SK-N-MC (cell line): ENCODE measurements around the gene PEX11B.
"Not testable (repeated sequence)": the region's sequence is repeated elsewhere in the genome, so short reads cannot be mapped to it uniquely, and the experiment has no call there.

ENCODE experiments used
- DNase-seq: peaks from one replicate; pipeline ENCODE4 v3.0.0-alpha.2; 2011; ENCODE audit warnings: low read depth, low spot score
- H3K27ac ChIP-seq: fragments of 200-600 bp; sonication (generic); 2 replicates; pipeline ENCODE4 v1.5.1; 2016; ENCODE audit warnings: mixed run types
- H3K36me3 ChIP-seq: fragments of 200-600 bp; sonication (generic); 2 replicates; pipeline ENCODE4 v1.6.1; 2017; ENCODE audit warnings: antibody characterized with exemption, low read length, mixed read lengths; ENCODE audit not compliant: insufficient read depth
- H3K4me3 ChIP-seq: fragments of 200-600 bp; sonication (generic); 2 replicates; pipeline ENCODE4 v1.5.1; 2016
- H3K9ac ChIP-seq: fragments of 200-600 bp; sonication (generic); 2 replicates; pipeline ENCODE4 v1.8.0; 2017; ENCODE audit warnings: mixed run types, mixed read lengths; ENCODE audit not compliant: insufficient read length
- H3K9me3 ChIP-seq: fragments of 200-600 bp; sonication (generic); 2 replicates; pipeline ENCODE4 v1.6.1; 2017; ENCODE audit warnings: low read depth, mild to moderate bottlenecking, antibody characterized with exemption, low read length, moderate library complexity, mixed read lengths
- EZH2 ChIP-seq: fragments of 200-600 bp; sonication (generic); IDR thresholded peaks from one replicate; pipeline ENCODE4 v1.6.1; 2017; ENCODE audit warnings: antibody characterized with exemption
- FOXP2 ChIP-seq: optimal IDR thresholded peaks from 2 replicates; pipeline ENCODE3; 2011; ENCODE audit warnings: mild to moderate bottlenecking, moderate library complexity; ENCODE audit not compliant: insufficient read depth; ENCODE audit errors: extremely low read length, control extremely low read depth
- POLR2AphosphoS5 ChIP-seq: IDR thresholded peaks from 2 replicates; pipeline ENCODE4 v1.6.1; 2012; ENCODE audit warnings: mild to moderate bottlenecking, low read depth, low read length, borderline replicate concordance

PEX11B gene

DNA sequence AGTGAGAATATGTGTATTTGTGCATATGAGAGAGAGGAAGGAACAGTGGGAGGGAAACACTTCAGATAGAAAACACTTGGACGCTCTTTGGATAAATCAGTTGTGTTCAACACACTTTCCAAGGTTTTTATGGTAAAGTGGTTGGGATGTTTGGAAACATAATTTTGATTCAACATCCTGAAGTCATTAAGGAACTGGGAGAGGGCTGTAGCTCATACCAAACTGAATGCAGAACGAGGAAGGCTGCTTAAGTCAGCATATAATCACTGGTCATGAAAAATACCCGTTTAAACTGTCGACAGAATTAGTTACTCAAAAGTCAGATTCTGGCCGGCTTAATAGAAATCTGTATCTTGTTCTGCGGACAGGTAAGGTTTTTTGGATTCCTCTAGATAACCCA is 24.4 kb upstream of the PEX11B start:
- Histone ChIP-seq H3K9ac (peak overlapping the region; percentile 52), H3K36me3 (peaks cover 29% of the 10 kb centered on the region), H3K4me3 (peak overlapping the region; percentile 2; the same call in 1 of the 2 replicates), H3K9me3 (no peaks in the 10 kb centered on the region), H3K27ac (peak overlapping the region; percentile 81)
- DNase-seq: no peak
- no peak for TF ChIP-seq POLR2AphosphoS5
- no peak for TF ChIP-seq FOXP2
- TF ChIP-seq EZH2: no peak

DNA sequence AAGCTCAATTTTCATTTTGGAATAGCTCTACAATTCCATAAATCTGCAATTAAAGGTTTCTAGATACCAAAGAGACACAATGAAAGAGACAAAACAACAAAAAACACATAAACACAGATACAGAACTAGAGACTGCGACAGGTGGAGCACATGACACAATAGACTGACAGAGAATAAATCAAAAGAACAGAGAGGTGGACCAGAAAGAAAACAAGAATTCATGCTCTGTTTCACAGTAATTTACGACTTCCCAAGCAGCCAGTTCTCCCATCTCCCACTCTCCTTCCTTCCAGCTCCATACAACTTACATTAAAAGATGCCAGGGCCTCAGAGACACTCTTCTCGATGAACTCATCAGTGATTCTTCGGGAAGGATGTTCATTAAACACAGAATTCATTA is 23.9 kb upstream of the PEX11B start:
- Histone ChIP-seq H3K9ac (no peak overlapping the region), H3K36me3 (peaks cover 30% of the 10 kb centered on the region), H3K4me3 (no peak overlapping the region; the same call in 1 of the 2 replicates), H3K9me3 (no peaks in the 10 kb centered on the region), H3K27ac (peak overlapping the region; percentile 81)
- no peak for DNase-seq
- no peak for TF ChIP-seq FOXP2
- TF ChIP-seq POLR2AphosphoS5: no peak
- TF ChIP-seq EZH2: no peak

DNA sequence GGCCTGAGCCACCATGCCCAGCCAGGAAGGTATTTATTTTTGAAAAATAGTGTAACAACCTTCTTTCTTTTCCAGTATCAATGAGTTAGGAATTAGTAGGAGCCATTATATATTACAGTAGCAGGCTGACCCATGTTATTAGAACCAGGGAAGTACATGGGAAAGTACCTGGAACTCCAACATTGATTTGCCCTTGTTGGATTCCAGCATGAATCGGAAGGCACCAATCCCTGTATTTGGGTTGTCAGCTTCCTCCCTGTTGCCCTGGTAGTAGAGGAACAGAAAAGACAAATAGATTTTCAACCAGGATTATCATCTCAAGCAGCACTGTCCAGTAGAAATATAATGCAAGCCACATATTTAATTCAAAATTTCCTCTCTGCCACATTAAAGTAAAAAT is 18.9 kb upstream of the PEX11B start:
- no peak for TF ChIP-seq FOXP2
- no peak for TF ChIP-seq EZH2
- no peak for TF ChIP-seq POLR2AphosphoS5
- DNase-seq: no peak
- H3K27ac ChIP-seq: no peak overlapping the region
- no peak overlapping the region for H3K9ac ChIP-seq
- H3K9me3 ChIP-seq: no peaks in the 10 kb centered on the region
- H3K36me3 ChIP-seq: peaks cover 36% of the 10 kb centered on the region
- H3K4me3 ChIP-seq: no peak overlapping the region

DNA sequence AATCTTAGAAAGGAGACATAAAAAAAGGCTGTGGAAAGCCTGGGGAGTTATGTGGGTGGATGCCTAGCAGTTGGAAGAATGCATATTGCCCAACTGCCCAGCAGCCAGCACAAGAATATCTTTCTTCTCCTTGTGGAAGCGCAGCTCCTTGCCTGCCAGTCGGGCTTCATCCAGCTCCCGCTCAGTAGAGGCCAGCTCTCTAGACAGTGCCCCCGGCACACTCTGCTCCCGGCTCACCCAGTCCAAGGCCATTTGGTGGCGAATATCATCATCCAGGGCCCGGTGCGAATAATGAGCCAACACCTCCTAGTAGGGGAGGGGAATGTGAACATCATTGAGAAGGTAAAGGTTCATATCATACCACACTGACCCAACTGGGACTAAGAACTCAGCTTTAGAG is 17.7 kb upstream of the PEX11B start:
- no peak for TF ChIP-seq EZH2
- no peak for TF ChIP-seq FOXP2
- no peak for TF ChIP-seq POLR2AphosphoS5
- Histone ChIP-seq H3K27ac (no peak overlapping the region), H3K9ac (no peak overlapping the region), H3K4me3 (no peak overlapping the region), H3K9me3 (no peaks in the 10 kb centered on the region), H3K36me3 (peaks cover 25% of the 10 kb centered on the region)
- DNase-seq: no peak

DNA sequence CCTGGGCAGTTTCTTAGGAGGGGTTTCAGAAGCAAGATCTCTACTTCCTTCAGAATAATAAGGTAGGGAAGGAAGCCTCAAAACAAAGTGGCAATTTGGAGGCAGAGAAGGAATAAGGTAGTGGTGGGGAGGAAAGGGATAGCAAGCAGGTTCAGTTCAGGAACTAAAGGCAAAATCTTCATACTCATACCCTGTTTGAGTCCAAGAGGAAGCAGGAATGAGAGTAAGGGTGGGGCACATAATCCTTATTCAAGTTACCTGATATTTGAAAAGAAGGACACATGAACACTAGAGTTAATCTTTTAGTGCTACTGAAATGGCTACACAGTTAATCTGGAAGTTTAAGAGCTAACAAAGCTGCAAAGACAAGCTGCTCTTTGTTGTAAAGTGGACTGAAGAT is 17.2 kb upstream of the PEX11B start:
- H3K4me3 ChIP-seq: no peak overlapping the region
- H3K36me3 ChIP-seq: peaks cover 23% of the 10 kb centered on the region
- DNase-seq: no peak
- TF ChIP-seq EZH2 (no peak), FOXP2 (no peak), POLR2AphosphoS5 (no peak)
- no peak overlapping the region for H3K27ac ChIP-seq
- no peak overlapping the region for H3K9ac ChIP-seq
- H3K9me3 ChIP-seq: no peaks in the 10 kb centered on the region

DNA sequence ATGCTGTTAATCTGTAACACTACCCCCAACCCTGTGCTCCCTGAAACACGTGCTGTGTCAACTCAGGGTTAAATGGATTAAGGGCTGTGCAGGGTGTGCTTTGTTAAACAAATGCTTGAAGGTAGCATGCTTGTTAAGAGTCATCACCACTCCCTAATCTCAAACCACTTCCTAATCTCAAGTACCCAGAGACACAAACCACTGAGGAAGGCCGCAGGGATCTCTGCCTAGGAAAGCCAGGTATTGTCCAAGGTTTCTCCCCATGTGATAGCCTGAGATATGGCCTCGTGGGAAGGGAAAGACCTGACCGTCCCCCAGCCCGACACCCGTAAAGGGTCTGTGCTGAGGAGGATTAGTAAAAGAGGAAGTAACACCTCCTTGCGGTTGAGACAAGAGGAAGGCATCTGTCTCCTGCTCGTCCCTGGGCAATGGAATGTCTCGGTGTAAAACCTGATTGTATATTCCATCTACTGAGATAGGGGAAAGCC is 14.0 kb upstream of the PEX11B start:
- DNase-seq, H3K27ac ChIP-seq, H3K9me3 ChIP-seq, H3K4me3 ChIP-seq, H3K9ac ChIP-seq: not testable (repeated sequence)
- peaks cover 23% of the 10 kb centered on the region for H3K36me3 ChIP-seq

DNA sequence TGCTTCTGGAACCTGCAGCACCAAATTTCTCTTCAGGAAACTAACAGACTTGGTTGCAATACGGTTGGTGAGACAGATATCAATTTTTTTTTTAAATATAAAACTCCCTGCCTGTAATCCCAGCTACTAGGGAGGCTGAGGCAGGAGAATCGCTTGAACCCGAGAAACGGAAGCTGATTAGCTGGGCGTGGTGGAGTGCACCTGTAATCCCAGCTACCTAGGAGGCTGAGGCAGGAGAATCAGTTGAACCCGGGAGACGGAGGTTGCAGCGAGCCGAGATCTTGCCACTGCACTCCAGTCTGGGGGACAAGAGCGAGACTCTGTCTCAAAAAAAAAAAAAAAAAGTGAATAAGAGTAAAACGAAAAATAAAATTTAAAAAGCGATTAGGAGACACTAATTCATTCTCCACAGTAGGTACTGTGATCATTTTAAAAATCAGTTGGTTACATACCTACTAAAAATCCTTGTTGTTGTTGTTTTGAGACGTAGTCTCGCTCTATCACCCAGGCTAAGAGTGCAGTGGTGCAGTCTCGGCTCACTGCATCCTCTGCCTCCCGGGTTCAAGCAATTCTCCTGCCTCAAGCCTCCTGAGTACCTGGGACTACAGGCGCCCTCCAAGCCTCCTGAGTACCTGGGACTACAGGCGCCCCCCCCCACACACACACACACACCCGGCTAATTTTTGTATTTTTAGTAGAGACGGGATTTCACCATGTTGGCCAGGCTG is 9.6 kb upstream of the PEX11B start:
- Histone ChIP-seq H3K27ac (peak overlapping the region; percentile 99), H3K36me3 (peaks cover 19% of the 10 kb centered on the region), H3K4me3 (peak overlapping the region; percentile 100), H3K9me3 (no peaks in the 10 kb centered on the region), H3K9ac (peak overlapping the region; percentile 100)
- no peak for DNase-seq
- TF ChIP-seq POLR2AphosphoS5: no peak
- no peak for TF ChIP-seq EZH2
- TF ChIP-seq FOXP2: no peak

DNA sequence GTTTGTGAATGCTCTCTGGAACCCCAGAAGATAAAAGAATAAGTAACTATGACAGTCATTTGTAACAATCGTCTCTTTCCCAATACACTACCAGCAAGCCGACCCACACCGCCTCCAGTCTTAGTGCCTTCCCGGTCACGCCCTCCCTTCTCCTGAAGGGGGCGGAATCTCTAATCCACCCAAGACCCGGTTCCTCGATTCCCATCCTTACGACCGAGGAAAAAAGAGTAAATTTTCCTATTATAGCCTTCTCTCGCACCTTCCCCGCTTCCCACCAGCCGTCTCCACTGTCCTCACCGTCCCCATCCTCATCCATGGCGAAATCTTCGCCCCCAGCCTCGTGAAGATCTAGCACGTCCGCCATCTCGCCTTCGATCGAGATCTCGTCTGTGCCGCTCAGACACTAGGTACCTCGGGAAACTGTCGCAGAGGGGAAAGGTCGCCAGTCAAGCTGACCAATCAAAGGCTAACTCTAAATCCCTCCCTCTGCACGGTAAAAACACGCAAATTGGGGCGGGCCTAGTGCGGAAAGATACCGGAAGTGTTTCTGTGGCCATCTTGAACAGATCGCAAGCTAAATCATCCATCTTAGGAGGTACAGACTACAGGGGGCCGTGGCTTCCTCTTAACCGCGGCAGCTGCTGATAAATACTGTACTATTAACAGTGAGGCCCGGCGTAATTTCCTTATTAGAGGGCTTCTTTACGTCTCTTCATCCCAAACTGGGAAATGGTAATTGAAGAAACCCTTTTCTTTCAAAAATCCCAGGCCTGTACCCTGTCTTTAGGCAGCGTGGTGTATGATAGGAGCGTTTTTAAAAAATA is 8.8 kb upstream of the PEX11B start, which contains the start of gene RBM8A:
Gene RBM8A, minus strand, starts transcription at position 422 of the 824 bp plus-strand sequence. Its CDS starts 58 bp downstream, at position 364.
- H3K9ac ChIP-seq: peak within 1 kb of the TSS; percentile 100
- no peaks in the 10 kb centered on the region for H3K9me3 ChIP-seq
- peaks cover 21% of the 10 kb centered on the region for H3K36me3 ChIP-seq
- H3K27ac ChIP-seq: peak within 1 kb of the TSS; percentile 99
- TF ChIP-seq FOXP2 (no peak), POLR2AphosphoS5 (peak; percentile 96)
- peak within 1 kb of the TSS; percentile 100 for H3K4me3 ChIP-seq
- peak; percentile 96 for DNase-seq

DNA sequence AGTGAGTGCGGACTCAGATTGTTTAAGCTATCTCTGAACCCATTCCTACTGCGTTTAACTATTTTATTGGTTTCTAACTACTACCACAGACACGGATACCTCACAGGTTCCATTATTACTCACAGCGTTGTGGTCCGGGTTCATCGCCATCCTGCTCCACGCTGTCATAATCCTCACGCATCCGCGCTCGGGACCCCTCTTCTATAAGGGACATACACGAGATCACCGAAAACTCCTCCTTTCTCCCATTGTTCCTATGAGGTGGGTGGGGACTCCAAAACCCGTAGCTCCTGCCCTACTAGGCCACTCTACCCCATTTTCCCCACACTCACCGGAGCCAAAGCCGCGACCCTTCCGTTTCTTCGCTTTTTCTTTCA is 8.2 kb upstream of the PEX11B start:
- Histone ChIP-seq H3K27ac (peak overlapping the region; percentile 89), H3K36me3 (peaks cover 21% of the 10 kb centered on the region), H3K4me3 (peak overlapping the region; percentile 100), H3K9ac (peak overlapping the region; percentile 100), H3K9me3 (no peaks in the 10 kb centered on the region)
- TF ChIP-seq POLR2AphosphoS5: no peak
- no peak for TF ChIP-seq EZH2
- no peak for TF ChIP-seq FOXP2
- no peak for DNase-seq
